Measurements from ENCODE around the gene PRKCE.

DNA sequence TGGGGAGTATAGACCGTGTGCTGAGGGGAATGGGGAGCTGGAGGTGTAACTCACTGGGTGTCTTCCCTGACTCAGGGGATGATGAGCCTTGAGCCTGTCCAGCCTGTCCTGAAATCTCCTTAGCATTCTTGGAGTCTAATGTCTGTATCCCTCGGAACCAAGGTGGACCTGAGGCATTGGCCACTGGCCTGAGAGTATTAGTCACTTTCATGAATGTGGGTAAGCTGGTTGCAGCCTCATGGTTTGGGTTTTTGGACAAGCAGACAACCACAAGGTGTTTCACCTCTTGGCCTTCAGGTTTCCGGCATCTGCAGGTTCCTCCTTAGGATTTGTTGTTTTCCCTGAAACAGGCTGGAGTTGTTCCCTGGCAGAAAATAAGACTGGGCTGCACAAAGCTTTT, 63.2 kb downstream of the PRKCE start:
- TF ChIP-seq CTCF (IDR thresholded peaks at IDR 0.05) (no peak), POLR2A (IDR thresholded peaks at IDR 0.05) (no peak)
